Mucosa of descending colon (tissue), 3 donors: ENCODE measurements around the gene CMC2. TPM values are rescaled to one million over a fixed set of nuclear protein-coding genes. Genes with fewer than 3 reads are reported as not detected.
A peak's percentile ranks its signal among the peaks of the same experiment; 100 is the strongest.

Experiments used
- ATAC-seq: fragments of 200-7000 bp; cut with Tn5 transposase; one replicate; pipeline ENCODE4 v1.9.1; 2020; ENCODE audit warnings: mild to moderate bottlenecking, moderate library complexity
- DNase-seq, 3 donors: peaks; one replicate each; pipeline ENCODE4 v3.0.0-alpha.2; 2020
- H3K36me3 ChIP-seq: fragments of 200-600 bp; one replicate; pipeline ENCODE4 v1.8.0; 2021; ENCODE audit warnings: low read depth, mild to moderate bottlenecking
- H3K4me1 ChIP-seq: fragments of 200-600 bp; one replicate; pipeline ENCODE4 v1.8.0; 2021; ENCODE audit warnings: low read depth, mild to moderate bottlenecking
- H3K4me3 ChIP-seq: fragments of 200-600 bp; one replicate; pipeline ENCODE4 v1.8.0; 2021; ENCODE audit warnings: mild to moderate bottlenecking
- H3K9me3 ChIP-seq: fragments of 200-600 bp; one replicate; pipeline ENCODE4 v1.8.0; 2021; ENCODE audit warnings: mild to moderate bottlenecking
- intact Hi-C, 2 donors: fragments of 100-400 bp; cut with DNase I in 1 of 2; cut with micrococcal nuclease in 1 of 2; formaldehyde crosslinking; loops; one replicate each; pipeline versions ENCODE4 v1.11.0 to v1.11.1; 2022; cut with DNase I, micrococcal nuclease
- total RNA-seq, 3 donors: library from RNA; stranded (reverse); fragmentation: NEBNext Ultra II Directional in 2 of 3; extraction: Animal tissue kit (Norgen Biotek cat#: 25700) in 2 of 3; gene quantifications; one replicate each; pipeline versions ENCODE4 v1.2.1 to v1.2.4, GENCODE V29; 2021 to 2023
- TF ChIP-seq, protein P1 (sequence below): fragments of 200-600 bp; IDR thresholded peaks from one replicate; pipeline ENCODE4 v1.8.0; 2022; ENCODE audit warnings: antibody characterized with exemption, mild to moderate bottlenecking
- donor health status: DM: no; HTN: no; CAD: no; lungs with moderate emphysema.
- donor health status: DM: no; HTN: no; CAD: no.
- donor health status: DM: no; HTN: yes; CAD: no.

The CMC2 gene
- total RNA-seq, 3 donors from 2014 or later, result 42.1 to 52.7 (median 51.9) TPM

DNA sequence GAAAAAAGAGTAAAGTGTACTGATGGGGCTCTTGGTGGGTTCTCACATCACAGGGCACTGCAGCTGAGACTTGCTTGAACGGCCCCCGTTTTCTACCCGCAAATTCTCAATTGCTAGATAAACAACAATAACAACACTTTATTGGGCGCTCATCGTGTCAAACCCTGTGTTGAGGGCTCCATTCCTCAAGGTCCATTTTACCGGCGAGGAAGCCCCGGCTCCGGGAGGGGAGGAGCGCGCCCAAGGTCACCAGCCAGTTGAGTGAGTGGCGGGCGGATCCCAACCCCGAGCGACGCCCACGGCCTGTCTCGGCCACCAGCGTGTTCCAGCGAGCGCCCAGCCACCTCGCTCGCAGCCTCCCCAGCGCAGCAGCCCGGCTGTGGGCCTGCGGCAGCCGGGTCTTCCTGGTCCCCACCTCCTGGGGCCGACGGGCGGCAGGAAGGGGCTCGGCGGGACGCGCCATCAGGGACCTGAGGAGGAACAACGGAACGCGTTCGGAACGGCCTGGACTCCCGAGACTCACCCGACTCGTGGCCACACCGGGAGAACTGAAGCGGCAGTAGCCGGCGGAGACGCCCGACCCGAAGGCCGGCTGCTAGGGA, 373 bp downstream of the CMC2 start:
- Histone ChIP-seq H3K9me3 (no peaks in the 10 kb centered on the region), H3K4me1 (peaks cover 22% of the 10 kb centered on the region), H3K36me3 (no peaks in the 10 kb centered on the region), H3K4me3 (peak overlapping the region; percentile 83)
- intact Hi-C loops, result no loop called here
- peak; percentile 84 to 90 (median 88) for DNase-seq
- TF ChIP-seq, protein P1, sequence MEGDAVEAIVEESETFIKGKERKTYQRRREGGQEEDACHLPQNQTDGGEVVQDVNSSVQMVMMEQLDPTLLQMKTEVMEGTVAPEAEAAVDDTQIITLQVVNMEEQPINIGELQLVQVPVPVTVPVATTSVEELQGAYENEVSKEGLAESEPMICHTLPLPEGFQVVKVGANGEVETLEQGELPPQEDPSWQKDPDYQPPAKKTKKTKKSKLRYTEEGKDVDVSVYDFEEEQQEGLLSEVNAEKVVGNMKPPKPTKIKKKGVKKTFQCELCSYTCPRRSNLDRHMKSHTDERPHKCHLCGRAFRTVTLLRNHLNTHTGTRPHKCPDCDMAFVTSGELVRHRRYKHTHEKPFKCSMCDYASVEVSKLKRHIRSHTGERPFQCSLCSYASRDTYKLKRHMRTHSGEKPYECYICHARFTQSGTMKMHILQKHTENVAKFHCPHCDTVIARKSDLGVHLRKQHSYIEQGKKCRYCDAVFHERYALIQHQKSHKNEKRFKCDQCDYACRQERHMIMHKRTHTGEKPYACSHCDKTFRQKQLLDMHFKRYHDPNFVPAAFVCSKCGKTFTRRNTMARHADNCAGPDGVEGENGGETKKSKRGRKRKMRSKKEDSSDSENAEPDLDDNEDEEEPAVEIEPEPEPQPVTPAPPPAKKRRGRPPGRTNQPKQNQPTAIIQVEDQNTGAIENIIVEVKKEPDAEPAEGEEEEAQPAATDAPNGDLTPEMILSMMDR, result no peak
- peak; percentile 72 for ATAC-seq

DNA sequence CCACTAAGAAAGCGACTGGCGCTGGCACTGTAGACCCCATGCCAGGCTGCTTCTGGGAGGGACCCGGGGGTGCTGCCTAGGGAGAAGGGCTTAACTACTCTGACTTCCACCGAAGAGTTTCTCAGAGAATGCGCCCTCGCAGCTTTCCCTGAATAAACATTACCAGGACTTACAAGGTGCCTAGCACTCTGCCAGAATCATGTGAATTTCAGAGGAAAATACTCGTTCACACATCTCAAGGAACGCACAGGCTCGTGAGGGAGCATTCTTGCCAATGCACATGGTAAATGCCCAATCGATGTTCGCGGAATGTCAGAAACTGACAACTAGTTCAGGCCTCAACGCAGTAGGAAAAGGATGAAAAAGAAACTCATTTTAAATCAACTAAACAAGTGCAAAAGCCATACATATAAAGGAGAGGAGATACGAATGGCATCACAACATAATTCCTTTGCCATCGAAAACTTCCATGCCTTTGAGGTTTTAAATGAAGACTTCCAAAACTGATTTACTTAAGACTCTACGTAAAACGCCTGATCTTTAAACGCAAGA, 999 bp downstream of the CMC2 start:
- intact Hi-C loops, result no loop called here
- DNase-seq (peak in 2 of 3 donors; percentile 33 to 41), ATAC-seq (no peak)
- Histone ChIP-seq H3K36me3 (no peaks in the 10 kb centered on the region), H3K9me3 (no peaks in the 10 kb centered on the region), H3K4me1 (peaks cover 22% of the 10 kb centered on the region), H3K4me3 (peak overlapping the region; percentile 83)
- TF ChIP-seq, protein P1, result no peak

DNA sequence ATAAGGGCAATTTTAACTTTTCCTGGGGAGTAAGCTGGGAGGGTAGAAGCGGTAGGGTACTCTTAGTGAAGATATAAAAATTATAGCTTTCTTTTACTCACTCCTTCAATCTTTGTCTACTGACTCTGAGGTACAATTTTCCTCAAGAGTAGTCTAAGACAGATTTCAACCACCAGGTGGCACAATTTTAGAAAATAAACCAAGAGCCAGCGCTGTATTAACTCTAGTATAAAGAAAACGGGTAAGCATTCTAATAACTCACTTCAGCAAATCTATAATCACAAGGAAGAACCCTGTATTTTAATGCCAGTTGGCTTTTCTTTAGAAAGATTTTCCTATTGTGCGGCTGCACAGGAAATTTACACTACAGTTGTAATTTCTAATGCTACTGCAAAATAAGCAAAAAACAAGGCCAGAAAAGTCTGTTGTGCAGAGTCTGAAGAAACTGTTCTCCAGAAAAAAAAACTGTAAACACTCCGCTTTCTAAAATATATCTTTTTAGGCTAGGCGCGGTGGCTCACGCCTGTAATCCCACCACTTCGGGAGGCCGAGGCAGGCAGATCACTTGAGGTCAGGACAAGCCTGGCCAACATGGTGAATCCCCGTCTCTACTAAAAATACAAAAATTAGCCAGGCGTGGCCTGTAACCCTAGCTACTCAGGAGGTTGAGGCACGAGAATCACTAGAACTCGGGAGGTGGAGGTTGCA, 1.9 kb downstream of the CMC2 start:
- Histone ChIP-seq H3K9me3 (no peaks in the 10 kb centered on the region), H3K36me3 (no peaks in the 10 kb centered on the region), H3K4me3 (no peak overlapping the region), H3K4me1 (peaks cover 22% of the 10 kb centered on the region)
- DNase-seq, result peak in 1 of 3 donors; percentile 79
- intact Hi-C loops, result no loop called here
- ATAC-seq, result no peak
- TF ChIP-seq, protein P1, result peak; percentile 29

DNA sequence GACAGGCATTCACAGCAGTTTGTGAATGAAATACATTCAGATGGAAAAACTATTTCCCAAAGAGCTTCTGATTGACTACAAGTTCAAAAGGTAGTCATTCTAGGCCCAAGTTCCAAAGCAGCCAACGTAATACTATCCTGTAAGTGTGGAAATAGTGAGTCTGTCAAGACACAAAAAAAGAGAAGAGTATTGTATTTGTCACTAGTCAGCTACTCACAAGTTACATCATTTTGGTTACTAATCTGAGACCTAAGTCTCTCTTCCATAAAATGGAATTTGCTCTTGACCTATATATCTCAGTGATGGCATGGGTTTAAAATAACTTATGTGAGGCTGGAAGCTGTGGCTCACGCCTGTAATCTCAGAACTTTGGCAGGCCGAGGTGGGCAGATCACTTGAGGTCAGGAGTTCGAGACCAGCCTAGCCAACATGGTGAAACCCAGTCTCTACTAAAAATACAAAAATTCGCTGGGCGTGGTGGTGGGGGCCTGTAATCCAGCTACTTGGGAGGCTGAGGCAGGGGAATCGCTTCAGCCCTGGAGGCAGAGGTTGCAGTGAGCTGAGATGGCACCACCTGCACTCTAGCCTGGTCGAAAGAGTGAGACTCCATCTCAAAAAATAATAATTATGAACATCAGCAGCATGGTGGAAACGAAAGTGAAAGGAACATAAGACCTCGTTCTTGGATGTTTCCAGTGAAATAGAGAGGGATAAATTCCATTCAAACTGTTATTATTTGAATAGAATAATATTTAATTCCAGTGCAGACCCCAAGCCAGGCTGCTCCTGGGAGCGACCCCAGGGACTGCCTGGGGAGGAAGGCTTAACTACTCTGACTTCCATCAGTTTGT, 2.9 kb downstream of the CMC2 start:
- Histone ChIP-seq H3K36me3 (no peaks in the 10 kb centered on the region), H3K9me3 (no peaks in the 10 kb centered on the region), H3K4me1 (peaks cover 22% of the 10 kb centered on the region), H3K4me3 (no peak overlapping the region)
- intact Hi-C loops, result no loop called here
- DNase-seq (no peak), ATAC-seq (no peak)
- TF ChIP-seq, protein P1, result no peak

DNA sequence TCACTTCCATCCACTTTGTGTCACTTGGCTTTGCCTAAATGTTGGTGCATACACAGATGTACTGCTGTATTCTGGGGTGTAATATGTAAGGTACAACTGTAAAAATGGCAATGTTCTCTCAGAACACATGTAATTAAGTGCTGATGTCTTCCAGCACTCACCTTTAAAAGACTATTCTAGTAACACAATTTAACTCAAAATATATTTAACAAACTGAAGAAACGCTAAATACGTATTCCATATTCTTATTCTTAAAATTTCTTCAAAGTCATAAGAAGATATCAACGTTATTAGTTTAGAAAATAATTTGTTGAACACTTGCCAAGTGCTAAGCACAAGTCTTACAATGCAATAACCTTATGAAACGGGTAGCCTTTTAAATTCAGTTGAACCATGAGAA, 3.6 kb downstream of the CMC2 start:
- intact Hi-C loops, result no loop called here
- Histone ChIP-seq H3K4me1 (peaks cover 22% of the 10 kb centered on the region), H3K4me3 (no peak overlapping the region), H3K9me3 (no peaks in the 10 kb centered on the region), H3K36me3 (no peaks in the 10 kb centered on the region)
- TF ChIP-seq, protein P1, result no peak
- ATAC-seq, result no peak
- DNase-seq, result no peak
